AG08395 (cell line): Measurements from ENCODE around the gene ANKRD13A.

Experiments
- DNase-seq: peaks from one replicate; pipeline ENCODE4 v3.0.0; 2012; ENCODE audit warnings: mixed read lengths, low spot score

ANKRD13A gene

DNA sequence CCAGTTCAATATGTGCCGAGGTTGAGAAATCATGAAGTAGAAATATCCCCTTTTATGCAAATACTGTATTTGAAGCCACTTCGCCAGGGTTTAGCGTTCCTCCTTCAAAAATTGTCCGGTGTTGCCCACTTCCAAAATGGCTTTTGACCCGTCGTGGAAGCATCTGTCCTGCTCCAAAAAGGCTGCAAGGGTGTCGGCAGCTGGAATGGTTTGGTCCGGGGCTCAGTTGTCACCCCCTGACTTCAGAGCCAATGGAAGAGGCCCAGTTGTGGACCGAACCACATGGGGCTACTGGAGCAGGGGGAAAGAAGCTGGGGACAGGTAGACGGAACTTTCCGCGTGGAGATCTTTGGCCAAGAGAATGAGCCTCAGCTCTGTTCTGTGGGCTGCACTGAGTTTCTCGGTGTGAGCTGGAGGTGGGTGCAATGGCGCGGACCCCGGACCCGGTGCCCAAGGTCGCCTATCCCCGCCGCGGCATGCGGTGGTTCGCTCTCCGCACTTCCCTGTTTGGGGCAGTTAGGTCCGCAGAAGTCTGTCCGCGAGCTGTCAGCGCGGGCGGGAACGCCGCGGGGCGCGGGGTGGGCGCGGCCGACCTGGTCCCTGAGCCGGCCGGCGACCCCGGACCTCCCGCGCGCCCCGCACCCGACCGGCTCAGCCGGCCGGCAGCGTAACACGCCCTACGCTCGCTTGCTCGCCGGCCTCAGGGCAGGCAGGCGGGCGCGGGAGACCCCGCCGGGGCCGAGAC, at the start of gene ANKRD13A:
Gene ANKRD13A, plus strand, starts transcription at position 527 of the 745 bp plus-strand sequence. CDS start 259 bp downstream, outside the sequence.
- DNase-seq, result peak; percentile 92

DNA sequence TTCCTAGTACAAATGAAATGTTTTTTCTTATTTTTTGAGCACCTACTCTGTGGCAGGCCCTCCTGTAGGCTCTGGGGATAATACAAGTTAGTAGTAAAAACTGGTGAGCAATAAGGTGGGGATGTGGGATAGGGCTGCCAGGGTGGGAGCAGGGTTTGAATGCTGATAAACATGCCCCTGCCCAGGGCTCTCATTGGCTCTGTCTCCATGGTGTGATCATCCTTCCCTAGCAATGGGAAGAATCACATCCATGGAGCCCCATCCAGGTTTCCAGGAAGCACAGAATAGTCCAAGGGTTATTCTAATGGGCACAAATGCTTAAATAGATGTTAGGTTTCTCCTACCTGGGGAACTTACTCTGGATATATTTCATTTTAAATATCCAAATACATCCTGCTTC, 48.6 kb upstream of the ANKRD13A start:
- DNase-seq, result no peak

DNA sequence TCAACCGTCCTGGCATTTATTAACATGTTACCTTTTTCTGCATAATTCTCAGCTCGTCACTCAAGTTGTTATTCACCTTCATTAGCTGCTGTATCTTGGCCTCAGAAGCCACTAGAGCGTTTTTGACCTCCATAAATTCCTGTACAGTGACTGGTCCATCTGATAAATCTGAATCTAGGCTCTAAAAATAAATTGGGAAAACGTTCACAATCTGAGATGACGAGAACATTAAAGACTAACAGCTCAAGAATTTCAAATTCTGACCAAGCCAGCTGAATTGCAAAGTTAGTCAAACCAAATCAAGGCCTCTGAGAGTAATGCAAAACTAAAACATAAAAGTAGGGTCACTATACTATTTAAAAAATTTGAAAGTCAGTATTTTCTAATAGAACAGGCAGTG, 48.1 kb upstream of the ANKRD13A start:
- DNase-seq, result peak; percentile 85

DNA sequence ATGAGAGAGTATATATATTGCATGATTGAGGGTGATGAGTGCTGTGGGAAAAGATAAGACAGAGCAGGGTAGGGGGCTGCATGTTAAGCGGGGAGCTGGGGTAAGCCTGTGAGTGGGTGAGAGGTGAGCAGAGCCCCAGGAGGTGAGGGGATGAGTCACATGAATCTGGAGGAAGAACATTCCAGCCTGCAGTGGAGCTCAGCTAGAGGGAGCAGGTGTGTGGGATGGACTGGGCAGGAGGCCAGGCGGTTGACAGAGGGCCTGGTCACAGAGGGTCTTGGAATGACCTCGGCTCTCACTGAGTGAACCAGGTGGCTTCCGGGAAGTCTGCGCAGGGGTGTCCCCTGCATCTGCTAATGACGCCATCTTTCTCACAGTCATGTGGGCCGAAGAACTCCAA, 47.5 kb upstream of the ANKRD13A start:
- DNase-seq, result no peak

DNA sequence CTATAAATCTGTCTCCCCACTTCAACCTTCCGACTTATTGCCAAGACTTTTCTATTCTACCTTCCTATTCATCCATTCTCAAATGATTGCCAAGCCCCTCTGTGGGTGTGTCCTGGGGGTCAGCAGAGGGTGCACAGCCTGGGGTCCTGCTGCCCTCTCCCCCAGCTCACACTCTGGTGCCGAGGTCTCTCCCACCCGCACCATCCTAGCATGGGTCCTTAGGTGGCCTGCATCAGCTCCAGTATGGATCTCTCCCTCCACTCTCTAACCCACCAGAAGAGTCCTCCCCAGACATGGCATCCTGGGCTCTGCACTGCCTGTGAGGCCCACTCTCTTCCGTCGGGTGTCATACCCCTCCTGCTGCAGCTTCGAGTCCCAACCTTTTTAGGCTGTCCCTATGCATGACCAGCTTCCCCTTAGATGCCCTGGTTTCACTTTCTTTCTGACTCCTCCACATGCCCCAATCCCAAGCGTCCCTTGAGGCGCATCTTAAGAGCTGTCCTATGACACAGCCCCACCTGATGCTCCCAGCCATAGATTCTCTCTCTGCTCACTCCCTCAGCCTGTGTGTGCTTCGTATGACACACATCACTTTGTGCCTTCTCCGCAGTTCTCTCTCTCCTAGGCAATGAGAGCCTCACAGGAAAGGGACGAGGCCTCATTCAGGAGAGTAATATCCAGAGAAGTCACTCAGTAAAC, 46.9 kb upstream of the ANKRD13A start:
- no peak for DNase-seq

DNA sequence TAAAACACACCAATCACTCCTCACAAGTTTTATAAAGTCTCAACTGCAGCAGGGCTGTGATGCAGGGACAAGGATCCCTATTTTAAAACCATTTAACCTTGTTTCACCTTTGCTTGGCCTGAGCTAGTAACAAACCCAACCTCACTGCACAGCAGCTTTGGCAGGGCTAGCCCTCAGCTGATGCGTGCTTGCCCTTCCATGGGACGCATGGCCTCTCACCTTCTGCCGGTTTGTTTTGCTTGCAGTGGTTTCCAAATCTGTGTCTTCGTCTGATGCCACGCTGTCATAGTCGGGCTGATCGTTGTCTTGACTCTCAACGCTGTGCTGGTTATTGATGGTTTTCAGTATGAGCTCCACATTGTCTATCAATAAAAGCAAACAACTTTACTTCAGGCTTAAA, 46.4 kb upstream of the ANKRD13A start:
- no peak for DNase-seq

DNA sequence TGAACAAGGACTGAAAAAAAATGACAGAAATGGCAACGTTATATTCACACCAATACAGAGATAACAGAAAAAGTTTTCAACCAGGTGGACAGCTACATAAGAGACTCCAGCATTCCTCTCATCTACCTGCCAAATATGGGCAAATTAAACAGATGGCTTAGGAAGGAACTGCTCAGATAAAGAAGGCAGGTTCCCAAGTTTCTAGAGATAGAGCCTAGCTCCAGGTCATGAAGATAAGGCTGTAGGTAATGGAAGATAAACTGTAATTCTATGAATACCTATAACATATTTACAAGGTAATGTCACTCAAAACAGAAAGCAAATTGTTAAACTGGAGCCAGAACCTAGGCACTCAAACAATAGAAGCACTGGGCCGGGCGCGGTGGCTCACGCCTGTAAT, 45.6 kb upstream of the ANKRD13A start:
- DNase-seq, result no peak

DNA sequence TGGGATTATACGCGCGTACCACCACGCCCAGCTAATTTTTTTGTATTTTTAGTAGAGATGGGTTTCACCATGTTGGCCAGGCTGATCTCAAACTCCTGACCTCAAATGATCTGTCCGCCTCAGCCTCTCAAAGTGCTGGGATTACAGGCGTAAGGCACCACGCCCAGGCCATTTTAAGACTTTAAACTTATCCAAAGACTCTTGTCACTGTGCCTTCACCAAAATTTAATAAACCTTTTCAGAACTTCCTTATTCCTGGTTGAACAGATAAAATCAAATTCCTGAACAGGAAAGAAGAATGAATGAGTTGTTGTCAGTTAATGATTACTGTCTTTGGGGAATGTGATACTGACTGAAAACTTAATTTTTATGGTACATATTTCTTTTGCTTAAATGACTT, 40.9 kb upstream of the ANKRD13A start:
- DNase-seq, result no peak

DNA sequence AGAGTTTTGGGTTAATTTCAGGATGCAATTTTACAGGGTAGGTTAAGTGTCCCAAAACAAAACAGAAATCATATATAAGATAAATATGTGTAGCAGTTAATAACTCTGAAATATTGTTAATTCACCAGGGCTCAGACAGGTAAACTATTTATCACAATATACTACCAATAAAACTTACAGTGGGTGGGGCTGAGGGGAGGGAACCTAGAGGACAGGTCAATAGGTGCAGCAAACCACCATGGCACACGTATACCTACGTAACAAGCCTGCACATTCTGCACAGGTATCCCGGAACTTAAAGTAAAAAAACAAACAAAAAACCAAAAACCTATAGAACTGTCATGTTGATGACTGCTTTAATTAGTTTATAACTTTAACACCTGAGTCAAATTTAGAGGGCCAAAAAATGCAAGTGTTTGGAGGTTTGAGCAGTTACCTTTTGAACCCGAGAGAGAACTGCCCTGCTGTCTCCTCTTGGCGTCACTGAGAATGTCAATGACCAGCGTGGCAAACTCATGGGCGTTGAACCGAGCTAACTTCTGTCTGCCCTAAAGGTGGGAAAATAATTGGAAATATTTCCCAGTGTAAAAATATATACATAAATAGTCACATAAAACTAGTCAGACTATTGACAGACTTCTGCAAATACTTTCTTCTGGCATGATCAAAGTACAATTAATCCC, 39.7 kb upstream of the ANKRD13A start:
- no peak for DNase-seq

DNA sequence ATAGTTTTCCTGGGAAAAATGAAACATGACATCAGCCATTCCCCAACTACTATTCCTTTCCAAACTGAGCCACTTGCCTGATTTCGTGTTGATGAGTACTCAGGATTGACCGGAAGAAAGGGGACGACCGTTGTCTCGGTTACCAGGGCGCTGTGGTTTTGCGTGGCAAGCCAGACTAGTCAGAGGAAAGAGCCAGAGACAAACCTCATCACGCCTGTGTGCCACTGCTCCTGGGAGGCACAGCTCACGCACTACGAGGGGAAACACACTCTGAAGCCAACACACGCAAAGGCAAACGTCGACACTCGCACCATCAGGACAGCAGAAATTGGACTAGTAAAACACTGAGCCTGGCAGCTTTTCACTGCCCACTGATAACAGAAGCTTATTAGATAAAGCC, 38.0 kb upstream of the ANKRD13A start:
- no peak for DNase-seq

DNA sequence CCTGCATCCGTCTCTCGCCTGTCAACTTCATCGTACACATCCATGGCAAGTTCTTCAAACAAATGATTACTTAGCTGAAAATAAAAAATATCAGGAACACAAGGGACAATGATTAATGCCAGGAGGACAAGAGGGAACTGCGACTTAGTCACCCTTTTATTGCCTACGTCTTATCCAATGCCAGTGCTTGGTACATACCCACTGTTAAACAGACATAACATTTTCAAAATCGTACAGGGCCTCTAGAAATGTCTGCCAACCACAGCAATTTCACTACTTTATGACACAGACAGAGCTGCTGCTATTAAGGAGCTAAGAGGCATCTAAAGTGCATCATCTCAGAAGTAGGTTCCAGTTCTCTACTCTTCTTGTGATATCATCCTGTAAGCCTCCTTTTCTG, 37.6 kb upstream of the ANKRD13A start:
- no peak for DNase-seq

DNA sequence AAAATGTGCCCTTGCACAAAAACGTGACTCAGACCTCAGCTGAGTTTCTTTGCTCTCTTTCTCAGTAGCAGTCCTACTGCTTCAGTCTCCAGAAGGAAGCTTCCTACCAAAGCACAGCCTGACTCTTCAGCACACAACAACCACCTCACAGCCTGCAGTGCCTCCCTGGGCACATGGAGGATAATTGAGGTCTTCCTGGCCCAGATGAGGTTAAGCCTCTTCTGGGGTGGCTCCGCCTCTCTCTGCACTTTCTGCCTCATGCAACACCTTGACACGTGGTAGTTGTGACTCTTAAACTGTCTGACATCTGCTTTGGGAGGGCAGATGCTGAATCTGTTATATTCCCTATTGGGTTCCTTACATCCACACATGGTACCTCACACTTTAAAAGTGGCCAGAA, 36.8 kb upstream of the ANKRD13A start:
- no peak for DNase-seq

DNA sequence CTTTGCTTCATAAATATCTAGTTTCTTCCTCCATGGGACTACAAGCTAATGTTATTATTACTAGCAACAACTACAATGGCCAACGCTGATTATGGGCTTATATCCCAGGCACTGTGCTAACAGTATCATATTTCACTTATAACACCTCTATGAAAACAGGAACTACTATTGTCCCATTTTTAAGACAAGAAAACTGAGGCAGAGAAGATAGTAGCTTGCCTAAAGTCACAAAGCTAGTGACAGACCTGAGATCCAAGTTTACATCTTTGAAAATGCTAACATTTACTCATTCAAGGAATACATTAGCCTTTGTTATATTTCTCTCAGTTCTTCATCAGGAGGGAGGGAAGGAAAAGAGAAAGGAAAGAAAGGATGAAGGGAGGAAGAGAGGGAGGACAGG, 35.9 kb upstream of the ANKRD13A start:
- DNase-seq, result no peak

DNA sequence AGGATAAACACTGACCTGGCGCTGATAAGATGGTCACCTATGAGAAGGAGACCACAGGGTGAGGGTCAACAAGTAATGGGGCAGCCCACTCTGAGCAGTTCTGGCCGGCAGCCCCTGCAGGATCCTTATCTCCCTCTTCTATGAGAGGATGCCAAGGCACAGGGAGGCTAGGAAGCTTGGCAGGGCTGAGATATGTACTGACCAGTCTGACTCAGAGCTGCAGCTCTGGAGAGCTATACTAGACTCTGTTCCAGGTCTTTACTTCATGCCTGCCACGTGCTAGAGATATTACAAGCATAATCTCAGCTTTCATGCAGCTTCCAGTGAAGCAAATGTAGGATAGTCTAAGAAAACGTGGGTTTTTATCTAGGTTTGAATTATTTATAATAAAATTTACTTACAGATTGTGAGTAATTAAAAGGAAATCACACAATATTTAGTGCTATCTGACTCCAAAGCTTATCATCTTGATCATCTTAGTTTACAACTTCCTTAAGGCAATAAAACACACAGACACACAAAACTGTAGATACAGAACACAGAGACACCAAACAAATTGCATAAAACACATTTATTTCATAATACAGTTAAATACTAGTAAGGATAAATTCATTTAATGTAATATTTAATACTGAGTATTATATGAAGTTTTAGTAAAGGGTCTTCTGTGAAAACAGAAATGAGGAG, 35.3 kb upstream of the ANKRD13A start:
- no peak for DNase-seq

DNA sequence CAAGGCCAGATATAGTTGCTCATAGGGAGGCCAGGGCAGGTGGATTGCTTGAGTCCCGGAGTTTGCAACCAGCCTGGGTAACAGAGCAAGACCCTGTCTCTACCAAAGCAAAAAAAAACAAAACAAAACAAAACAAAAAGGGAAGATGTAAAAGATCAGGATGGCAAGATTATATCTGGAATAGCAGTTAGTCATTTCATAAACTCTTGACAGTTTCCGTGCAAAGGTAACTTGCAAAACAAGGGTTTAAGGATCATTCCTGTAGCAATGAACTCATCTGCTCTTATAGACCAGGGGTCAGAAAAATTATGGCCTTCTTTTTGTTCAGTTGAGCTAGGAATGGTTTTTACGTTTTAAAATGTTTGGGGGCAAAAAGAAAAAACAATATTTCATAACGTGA, 32.7 kb upstream of the ANKRD13A start:
- DNase-seq, result no peak

DNA sequence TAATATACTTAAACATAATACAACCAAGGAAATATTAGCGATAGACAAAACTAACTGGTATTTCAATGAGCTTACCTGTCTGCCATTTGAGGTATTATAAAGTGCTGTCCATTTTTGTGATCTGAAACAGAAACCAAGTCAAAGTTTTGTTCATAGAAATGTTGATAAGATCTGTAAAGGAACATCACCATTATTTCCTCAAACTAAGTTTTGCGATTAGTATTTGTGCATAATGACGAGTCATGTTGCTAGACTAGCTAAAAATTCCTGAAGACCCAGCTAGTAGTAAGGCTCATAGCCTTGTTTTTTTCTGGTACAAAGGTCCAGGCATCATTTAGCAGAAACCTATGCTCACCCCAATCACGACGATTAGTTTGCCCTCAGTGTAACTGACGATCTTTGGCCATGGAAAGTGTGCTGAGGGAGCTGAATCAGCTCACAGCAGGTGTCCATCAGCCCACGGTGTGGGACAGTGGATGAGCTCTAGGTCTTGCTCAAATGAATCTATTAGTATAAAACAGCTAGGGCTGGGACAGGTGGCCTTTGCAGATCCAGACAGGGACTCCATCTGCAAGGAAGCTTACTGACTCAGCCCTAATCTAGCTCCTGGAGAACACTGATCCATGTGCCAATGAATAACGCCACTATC, 31.7 kb upstream of the ANKRD13A start:
- no peak for DNase-seq

DNA sequence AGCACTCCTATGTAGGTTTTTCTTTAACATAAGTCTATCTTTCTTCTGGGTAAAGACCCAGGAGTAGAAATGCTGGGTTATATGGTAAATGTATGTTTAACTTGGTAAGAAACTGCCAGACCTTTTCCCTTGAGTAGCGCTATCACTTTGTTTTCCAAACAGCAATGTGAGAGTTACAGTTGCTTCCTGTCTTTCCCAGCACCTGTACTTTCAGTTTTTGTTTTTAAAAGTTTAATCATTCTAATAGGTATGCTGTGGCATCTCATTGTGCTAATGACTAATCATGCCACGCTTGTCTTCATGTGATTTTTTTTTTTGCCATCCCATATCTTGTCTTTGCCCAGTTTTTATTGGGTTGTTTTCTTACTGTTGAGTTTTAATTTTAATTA, 31.2 kb upstream of the ANKRD13A start:
- no peak for DNase-seq

DNA sequence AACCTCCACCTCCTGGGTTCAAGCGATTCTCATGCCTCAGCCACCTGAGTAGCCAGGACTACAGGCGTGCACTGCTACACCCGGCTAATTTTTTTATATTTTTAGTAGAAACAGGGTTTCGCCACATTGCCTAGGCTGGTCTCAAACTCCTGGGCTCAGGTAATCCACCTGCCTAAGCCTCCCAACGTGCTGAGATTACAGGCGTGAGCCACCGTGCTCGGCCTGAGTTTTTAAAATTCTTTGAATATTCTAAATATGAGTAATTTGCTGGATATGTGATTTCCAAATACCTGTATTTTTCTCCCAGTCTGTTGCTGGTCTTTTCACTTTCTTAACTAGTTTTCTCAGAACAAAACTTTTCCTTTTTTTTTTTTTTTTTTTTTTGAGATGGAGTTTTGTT, 30.4 kb upstream of the ANKRD13A start:
- DNase-seq, result no peak

DNA sequence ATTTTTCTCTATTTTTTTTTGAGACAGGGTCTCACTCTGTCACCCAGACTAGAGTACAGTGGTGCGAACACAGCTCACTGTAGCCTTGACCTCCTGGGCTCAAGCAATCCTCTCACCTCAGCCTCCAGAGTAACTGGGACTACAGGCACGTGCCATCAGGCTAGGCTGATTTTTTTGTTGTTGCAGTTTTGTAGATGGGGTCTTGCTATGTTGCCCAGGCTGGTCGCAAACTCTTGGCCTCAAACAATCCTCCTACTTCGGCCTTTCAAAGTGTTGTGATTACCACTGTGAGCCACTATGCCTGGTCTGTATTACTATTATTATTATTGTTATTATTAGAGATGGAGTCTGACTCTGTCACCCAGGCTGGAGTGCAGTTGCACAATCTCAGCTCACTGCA, 26.4 kb upstream of the ANKRD13A start:
- no peak for DNase-seq

DNA sequence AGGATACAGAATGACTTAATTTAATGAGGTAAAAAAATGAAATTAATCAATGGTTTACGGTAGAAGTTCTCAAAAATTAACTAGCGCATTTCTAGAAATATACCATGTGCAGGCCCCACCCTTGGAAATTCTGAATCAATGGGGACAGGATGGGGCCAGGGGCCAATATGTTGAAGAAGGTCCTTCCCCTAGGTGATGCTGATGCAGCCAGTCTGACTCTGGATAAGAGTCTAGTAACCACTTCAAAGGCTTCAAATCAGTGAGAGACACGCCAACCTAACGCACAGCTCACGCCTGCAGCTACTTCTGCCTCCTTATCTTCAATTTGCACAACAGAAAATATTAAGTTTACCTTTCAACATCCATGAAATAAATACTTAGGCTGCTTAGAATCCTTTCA, 17.9 kb upstream of the ANKRD13A start:
- DNase-seq, result no peak

DNA sequence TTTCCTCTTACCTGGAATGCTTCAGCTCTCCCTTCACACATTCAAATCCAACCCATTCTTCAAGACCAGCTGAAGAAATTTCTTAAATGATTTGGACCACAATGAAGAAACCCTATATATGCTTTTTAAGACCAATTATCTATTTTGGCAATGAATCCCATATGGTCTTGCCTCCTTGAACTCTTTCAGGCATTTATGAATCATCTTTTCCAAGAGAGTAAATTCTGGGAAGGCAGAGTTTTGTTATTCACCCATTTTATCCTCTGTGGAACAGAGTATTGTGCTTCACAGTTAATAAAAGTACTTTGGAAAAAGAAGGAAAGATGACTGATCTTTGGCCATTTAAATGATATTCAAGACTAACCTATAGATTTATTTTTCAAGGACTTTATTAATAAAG, 17.0 kb upstream of the ANKRD13A start:
- DNase-seq, result peak; percentile 60
